ENCODE measurements around the gene HEPH. TPM values are rescaled to one million over a fixed set of nuclear protein-coding genes. Genes with fewer than 3 reads are reported as not detected.
"Not testable (repeated sequence)": the region's sequence is repeated elsewhere in the genome, so short reads cannot be mapped to it uniquely, and the experiment has no call there.

Gene HEPH, protein sequence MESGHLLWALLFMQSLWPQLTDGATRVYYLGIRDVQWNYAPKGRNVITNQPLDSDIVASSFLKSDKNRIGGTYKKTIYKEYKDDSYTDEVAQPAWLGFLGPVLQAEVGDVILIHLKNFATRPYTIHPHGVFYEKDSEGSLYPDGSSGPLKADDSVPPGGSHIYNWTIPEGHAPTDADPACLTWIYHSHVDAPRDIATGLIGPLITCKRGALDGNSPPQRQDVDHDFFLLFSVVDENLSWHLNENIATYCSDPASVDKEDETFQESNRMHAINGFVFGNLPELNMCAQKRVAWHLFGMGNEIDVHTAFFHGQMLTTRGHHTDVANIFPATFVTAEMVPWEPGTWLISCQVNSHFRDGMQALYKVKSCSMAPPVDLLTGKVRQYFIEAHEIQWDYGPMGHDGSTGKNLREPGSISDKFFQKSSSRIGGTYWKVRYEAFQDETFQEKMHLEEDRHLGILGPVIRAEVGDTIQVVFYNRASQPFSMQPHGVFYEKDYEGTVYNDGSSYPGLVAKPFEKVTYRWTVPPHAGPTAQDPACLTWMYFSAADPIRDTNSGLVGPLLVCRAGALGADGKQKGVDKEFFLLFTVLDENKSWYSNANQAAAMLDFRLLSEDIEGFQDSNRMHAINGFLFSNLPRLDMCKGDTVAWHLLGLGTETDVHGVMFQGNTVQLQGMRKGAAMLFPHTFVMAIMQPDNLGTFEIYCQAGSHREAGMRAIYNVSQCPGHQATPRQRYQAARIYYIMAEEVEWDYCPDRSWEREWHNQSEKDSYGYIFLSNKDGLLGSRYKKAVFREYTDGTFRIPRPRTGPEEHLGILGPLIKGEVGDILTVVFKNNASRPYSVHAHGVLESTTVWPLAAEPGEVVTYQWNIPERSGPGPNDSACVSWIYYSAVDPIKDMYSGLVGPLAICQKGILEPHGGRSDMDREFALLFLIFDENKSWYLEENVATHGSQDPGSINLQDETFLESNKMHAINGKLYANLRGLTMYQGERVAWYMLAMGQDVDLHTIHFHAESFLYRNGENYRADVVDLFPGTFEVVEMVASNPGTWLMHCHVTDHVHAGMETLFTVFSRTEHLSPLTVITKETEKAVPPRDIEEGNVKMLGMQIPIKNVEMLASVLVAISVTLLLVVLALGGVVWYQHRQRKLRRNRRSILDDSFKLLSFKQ
- total RNA-seq (not detected), polyA plus RNA-seq (1 to 10 TPM in 1 of 3 donors, not detected in 2; 1.1 TPM), total RNA-seq (0 to 0.17 (median 0) reads per million in 6 experiments)

DNA sequence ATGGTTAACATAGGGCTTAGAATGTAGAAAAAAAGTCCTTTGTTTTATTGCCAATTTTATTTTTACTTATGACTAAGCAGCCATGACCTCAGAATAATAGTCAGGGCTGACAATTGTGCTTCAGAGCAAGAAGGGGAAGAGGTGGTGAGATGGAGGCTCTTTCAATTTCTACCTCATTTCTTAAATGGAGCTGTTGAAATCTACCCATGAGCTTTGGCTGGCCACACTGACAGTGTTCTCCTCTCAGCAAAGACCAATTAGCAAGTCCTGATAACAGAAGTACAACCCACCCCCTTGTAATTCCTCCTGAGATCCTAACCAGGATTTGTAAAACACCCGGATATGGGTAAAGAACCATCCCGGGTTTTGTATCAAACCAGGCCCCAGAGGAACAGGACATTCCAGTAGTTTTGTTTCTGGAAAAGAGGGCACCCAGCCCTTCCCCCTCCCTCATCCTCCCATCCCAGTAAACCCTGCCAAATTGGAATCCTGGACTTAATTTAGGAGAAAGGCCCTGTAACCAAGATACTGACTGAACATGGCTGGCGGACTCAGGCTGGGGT lies at the start of gene HEPH:
TSS of gene HEPH (plus strand) at position 399 of the 563 bp plus-strand sequence. CDS start 6,324 bp downstream, outside the sequence.
- H3K4me1 Mint-ChIP-seq = no peaks in the 10 kb centered on the region
- H3K9me3 Mint-ChIP-seq = no peaks in the 10 kb centered on the region
- H3K27ac Mint-ChIP-seq = no peak within 1 kb of the TSS
- no peaks in the 10 kb centered on the region for H3K36me3 Mint-ChIP-seq
- POLR2A ChIA-PET = no interaction called here
- no peaks in the 10 kb centered on the region for H3K27me3 Mint-ChIP-seq
- H3K4me3 Mint-ChIP-seq = no peak within 1 kb of the TSS
- ATAC-seq (no peak), DNase-seq (no peak)

DNA sequence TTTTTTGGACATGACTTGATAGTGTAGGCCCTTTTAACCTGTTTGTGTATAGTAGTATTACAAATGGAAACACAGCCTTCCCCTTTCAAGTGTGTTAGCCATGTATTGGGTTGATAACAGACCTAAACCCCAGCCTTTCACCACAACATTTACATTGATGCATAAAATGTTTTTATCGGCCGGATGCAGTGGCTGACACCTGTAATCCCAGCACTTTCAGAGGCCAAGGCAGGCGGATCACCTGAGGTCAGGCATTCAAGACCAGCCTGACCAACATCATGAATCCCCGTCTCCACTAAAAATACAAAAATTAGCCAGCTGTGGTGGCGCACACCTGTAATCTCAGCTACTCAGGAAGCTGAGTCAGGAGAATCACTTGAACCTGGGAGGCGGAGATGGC lies 45.3 kb upstream of the HEPH start:
- H3K27ac Mint-ChIP-seq, DNase-seq, H3K4me1 Mint-ChIP-seq, H3K27me3 Mint-ChIP-seq, ATAC-seq, H3K4me3 Mint-ChIP-seq, POLR2A ChIA-PET: not testable (repeated sequence)
- H3K9me3 Mint-ChIP-seq = peaks cover 0 to 26% (median under 1%) of the 10 kb centered on the region in 9 donors
- H3K36me3 Mint-ChIP-seq = peaks cover 0 to 12% (median 8%) of the 10 kb centered on the region in 3 donors

DNA sequence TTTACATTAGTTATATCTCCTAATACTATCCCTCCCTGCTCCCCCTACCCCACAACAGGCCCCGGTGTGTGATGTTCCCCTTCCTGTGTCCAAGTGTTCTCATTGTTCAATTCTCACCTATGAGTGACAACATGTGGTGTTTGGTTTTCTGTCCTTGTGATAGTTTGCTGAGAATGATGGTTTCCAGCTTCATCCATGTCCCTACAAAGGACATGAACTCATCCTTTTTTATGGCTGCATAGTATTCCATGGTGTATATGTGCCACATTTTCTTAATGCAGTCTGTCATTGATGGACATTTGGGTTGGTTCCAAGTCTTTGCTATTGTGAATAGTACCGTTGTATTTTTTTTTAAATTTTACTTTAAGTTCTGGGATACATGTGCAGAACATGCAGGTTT lies 42.7 kb upstream of the HEPH start:
- H3K4me1 Mint-ChIP-seq, POLR2A ChIA-PET, H3K27me3 Mint-ChIP-seq, H3K4me3 Mint-ChIP-seq, DNase-seq, ATAC-seq: not testable (repeated sequence)
- Mint-ChIP-seq H3K9me3 (peaks cover 6 to 41% (median 9%) of the 10 kb centered on the region in 9 donors), H3K36me3 (peaks cover 0 to 22% (median 14%) of the 10 kb centered on the region in 3 donors), H3K27ac (peak overlapping the region in 1 of 10 donors; percentile 11)

DNA sequence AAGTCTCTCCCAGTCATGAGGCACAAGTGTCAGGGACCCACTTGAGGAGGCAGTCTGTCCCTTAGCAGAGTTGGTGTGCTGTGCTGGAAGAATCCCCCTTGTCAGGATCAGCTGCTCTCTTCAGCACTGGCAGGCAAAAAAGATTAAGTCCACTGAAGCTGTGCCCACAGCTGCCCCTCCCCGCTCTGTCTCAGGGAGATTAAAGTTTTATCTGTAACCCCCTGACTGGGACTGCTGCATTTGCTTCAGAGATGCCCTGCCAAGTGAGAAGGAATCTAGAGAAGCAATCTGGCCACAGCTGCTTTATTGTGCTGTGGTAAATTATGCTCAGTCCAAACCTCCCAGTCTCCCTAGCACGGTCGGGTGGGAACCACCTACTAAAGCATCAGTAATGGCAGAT lies 37.4 kb upstream of the HEPH start:
- H3K4me3 Mint-ChIP-seq = no peak overlapping the region
- no peak overlapping the region for H3K27ac Mint-ChIP-seq
- DNase-seq (no peak), ATAC-seq (no peak)
- H3K4me1 Mint-ChIP-seq = peaks cover 0 to 2% (median 0%) of the 10 kb centered on the region in 4 donors
- POLR2A ChIA-PET = no interaction called here
- no peaks in the 10 kb centered on the region for H3K27me3 Mint-ChIP-seq
- H3K36me3 Mint-ChIP-seq = peaks cover 0 to 17% (median 10%) of the 10 kb centered on the region in 3 donors
- H3K9me3 Mint-ChIP-seq = peaks cover 0 to 29% (median 9%) of the 10 kb centered on the region in 9 donors

DNA sequence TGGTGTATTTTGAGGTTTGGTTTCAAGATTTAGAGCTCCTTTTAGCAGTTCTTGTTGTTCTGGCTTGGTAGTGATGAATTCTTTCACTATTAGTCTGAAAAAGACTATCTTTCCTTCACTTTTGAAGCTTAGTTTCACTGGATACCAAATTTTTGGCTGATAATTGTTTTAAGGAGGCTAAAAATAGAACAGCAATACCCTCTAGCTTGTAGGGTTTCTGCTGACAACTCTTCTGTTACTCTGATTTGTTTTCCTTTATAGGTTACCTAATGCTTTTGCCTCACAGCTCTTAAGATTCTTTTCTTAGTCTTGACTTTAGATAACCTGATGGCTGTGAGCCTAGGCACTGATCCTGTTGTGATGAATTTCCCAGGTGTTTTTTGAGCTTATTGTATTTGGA lies 33.6 kb upstream of the HEPH start:
- POLR2A ChIA-PET = no interaction called here
- no peaks in the 10 kb centered on the region for H3K4me1 Mint-ChIP-seq
- no peak for ATAC-seq

DNA sequence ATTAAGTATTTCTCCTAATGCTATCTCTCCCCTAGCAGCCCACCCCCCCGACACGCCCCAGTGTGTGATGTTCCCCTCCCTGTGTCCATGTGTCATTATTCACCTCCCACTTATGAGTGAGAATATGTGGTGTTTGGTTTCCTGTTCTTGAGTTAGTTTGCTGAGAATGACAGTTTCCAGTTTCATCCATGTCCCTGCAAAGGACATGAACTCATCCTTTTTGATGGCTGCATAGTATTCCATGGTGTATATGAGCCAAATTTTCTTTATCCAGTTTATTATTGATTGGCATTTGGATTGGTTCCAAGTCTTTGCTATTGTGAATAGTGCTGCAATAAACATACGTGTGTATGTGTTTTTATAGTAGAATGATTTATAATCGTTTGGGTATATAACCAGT lies 28.8 kb upstream of the HEPH start:
- H3K4me1 Mint-ChIP-seq, POLR2A ChIA-PET, DNase-seq, H3K36me3 Mint-ChIP-seq, H3K27ac Mint-ChIP-seq, H3K27me3 Mint-ChIP-seq, H3K4me3 Mint-ChIP-seq, ATAC-seq: not testable (repeated sequence)
- peaks cover 0 to 15% (median 0%) of the 10 kb centered on the region in 9 donors for H3K9me3 Mint-ChIP-seq

More for the DNA sequence above, 33.6 kb upstream of the HEPH start:
- Mint-ChIP-seq H3K27ac (no peak overlapping the region), H3K4me3 (no peak overlapping the region), H3K36me3 (no peaks in the 10 kb centered on the region), H3K9me3 (peaks cover 0 to 4% (median 0%) of the 10 kb centered on the region in 9 donors), H3K27me3 (no peaks in the 10 kb centered on the region)
- no peak for DNase-seq

DNA sequence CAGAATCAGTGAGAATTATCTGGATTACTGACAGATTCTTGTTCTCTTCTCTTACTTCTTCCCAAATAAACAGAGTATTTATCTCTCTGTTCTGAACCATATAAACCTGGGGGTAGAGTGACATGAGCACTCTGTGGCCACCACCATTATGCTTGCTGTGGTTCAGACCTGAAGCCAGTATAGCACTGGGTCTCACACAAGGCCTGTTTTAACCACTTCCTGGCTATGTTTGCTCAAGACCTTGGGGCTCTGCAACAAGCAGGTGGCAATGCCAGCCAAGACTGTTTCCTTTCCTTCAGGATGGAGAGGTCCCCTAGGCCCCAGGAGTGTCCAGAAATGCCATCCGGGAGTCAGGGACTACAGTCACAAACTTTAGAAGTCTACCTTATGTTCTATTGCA lies 21.7 kb upstream of the HEPH start:
- Mint-ChIP-seq H3K36me3 (peaks cover 0 to 5% (median 0%) of the 10 kb centered on the region in 3 donors), H3K4me1 (peaks cover 0 to 4% (median 2%) of the 10 kb centered on the region in 4 donors), H3K9me3 (peaks cover 0 to 6% (median 0%) of the 10 kb centered on the region in 9 donors), H3K4me3 (no peak overlapping the region), H3K27ac (no peak overlapping the region), H3K27me3 (no peaks in the 10 kb centered on the region)
- DNase-seq = no peak
- no peak for ATAC-seq
- POLR2A ChIA-PET = no interaction called here

DNA sequence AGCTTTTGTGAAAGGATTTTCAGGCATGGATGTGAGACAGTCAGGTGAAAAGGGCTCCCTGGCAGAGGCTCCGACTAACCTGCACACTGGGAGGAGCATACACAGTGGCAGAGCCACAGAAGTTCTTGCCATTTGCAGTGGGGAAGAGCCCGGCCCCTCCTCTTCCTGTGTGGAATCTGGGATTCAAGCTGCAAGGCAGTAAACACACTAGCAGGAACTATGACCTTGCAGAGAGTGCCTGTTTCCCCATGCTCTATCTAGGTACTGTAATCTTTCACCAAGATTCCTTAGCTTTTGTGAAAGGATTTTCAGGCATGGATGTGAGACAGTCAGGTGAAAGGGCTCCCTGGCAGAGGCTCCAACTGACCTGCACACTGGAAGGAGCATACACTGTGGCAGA lies 19.8 kb upstream of the HEPH start:
- Mint-ChIP-seq H3K4me1 (peaks cover 0 to 4% (median 3%) of the 10 kb centered on the region in 4 donors), H3K27ac (no peak overlapping the region), H3K27me3 (no peaks in the 10 kb centered on the region), H3K4me3 (no peak overlapping the region), H3K36me3 (peaks cover 0 to 5% (median 0%) of the 10 kb centered on the region in 3 donors), H3K9me3 (peaks cover 0 to 2% (median 0%) of the 10 kb centered on the region in 9 donors)
- DNase-seq (no peak), ATAC-seq (no peak)
- POLR2A ChIA-PET = no interaction called here

DNA sequence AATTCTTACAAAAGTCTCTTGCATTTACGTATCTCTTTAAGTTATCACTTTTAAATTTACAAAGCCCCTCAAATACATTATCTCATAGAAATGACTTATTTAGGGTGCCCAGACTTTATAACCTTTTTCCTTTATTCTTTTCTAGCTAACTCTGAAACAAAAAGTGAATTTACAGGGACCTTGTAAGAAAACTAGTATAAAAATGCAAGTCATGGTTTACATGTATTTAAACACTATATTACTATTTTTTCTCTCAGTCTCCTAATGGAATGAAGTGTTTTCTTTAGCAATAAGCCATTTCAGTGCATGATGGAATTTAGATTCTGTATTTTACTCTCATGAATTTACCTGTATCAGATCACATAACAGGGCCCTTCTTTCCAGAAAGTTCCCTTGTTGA lies 14.5 kb upstream of the HEPH start:
- Mint-ChIP-seq H3K4me1 (peaks cover 0 to 2% (median 0%) of the 10 kb centered on the region in 4 donors), H3K9me3 (no peaks in the 10 kb centered on the region)

DNA sequence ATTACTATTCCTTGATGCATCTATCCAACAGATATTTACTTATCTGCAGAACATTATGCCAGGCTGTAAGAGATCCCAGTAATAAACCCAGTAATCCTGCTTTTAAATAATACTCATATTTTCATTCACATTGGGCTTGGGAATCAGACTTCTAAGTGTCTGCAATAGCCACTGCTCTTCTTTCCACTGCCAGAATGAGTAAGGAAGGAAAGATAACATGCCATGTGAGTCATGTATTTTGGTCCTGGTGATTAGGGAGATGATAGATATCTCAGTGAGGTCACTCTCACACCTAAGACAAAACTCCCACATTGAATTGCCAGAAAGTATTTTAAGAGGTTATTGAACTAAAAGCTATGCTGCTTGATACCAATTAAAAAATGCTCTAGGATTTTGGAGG lies 13.9 kb upstream of the HEPH start:
- no peaks in the 10 kb centered on the region for H3K27me3 Mint-ChIP-seq
- no peak overlapping the region for H3K4me3 Mint-ChIP-seq
- H3K9me3 Mint-ChIP-seq = no peaks in the 10 kb centered on the region
- H3K4me1 Mint-ChIP-seq = peaks cover 0 to 2% (median 0%) of the 10 kb centered on the region in 4 donors
- DNase-seq (no peak), ATAC-seq (no peak)
- H3K36me3 Mint-ChIP-seq = no peaks in the 10 kb centered on the region
- POLR2A ChIA-PET = no interaction called here
- H3K27ac Mint-ChIP-seq = no peak overlapping the region

More for the DNA sequence above, 14.5 kb upstream of the HEPH start:
- POLR2A ChIA-PET = no interaction called here
- H3K4me3 Mint-ChIP-seq = no peak overlapping the region
- H3K36me3 Mint-ChIP-seq = no peaks in the 10 kb centered on the region
- DNase-seq (no peak), ATAC-seq (no peak)
- H3K27ac Mint-ChIP-seq = peak overlapping the region in 1 of 10 donors; percentile 30
- H3K27me3 Mint-ChIP-seq = no peaks in the 10 kb centered on the region

DNA sequence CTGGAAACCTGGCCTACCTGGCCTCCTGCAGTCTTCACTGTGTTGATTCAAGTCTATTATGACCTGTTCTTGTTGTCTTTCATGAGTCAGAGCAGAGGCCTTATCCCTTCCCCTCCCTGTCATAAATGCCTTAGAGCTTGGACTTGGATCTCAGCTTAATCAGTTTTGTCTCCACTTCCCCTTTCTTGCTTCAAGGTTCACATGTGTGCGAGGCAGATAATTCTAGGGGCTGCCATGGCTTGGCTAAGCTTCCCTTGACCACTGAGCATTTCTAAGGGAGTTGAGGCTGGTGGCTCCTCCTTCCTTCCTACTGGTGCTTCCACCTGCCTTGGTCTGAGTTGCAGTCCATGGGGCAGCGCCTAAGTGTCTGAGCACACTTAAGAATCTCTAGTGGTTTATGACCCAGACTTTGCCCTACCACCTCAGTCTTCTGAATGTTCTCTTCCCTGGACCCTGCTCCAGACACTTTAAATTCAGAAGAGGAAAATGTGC lies 1.7 kb upstream of the HEPH start:
- POLR2A ChIA-PET = no interaction called here
- no peak overlapping the region for H3K27ac Mint-ChIP-seq
- ATAC-seq (no peak), DNase-seq (no peak)
- H3K4me3 Mint-ChIP-seq = no peak overlapping the region
- H3K4me1 Mint-ChIP-seq = no peaks in the 10 kb centered on the region
- H3K36me3 Mint-ChIP-seq = no peaks in the 10 kb centered on the region
- H3K9me3 Mint-ChIP-seq = no peaks in the 10 kb centered on the region
- no peaks in the 10 kb centered on the region for H3K27me3 Mint-ChIP-seq

DNA sequence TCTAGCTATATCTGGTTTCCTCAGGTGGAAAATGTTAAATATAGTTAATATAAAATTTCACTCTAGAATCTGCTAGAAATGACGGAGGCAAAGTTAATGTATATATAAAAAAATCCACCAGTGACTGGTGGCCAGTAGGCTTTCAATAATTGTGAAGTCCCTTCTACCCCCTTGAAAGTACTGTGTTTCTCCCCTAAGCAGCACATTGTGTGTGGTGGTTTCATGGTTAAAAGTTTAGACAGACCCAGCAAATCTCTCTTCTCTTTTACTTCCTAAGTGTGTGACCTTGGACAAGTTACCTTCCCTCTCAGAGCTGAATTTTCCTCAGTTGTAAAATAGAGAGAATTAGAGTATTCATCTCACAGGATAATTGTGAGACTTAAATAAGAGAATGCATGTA lies 600 bp upstream of the HEPH start:
- Mint-ChIP-seq H3K4me3 (no peak overlapping the region), H3K4me1 (no peaks in the 10 kb centered on the region), H3K27me3 (no peaks in the 10 kb centered on the region), H3K36me3 (no peaks in the 10 kb centered on the region), H3K27ac (no peak overlapping the region), H3K9me3 (no peaks in the 10 kb centered on the region)
- POLR2A ChIA-PET = no interaction called here
- DNase-seq = no peak
- no peak for ATAC-seq

Measured in naive thymus-derived CD8-positive, alpha-beta T cell (primary cell).